Body of pancreas (tissue), 4 donors: ENCODE results near the gene SPATS2L.

Experiments
- CTCF ChIP-seq, 7 experiments: fragments of 450-650 bp in 4 of 7; fragments of 200-600 bp in 3 of 7; sonication (generic) in 3 of 7; IDR thresholded peaks; one replicate each; pipeline ENCODE4 v1.5.1; 2016 to 2019; ENCODE audit warnings: antibody characterized with exemption in 7 of 7
- POLR2A ChIP-seq, 3 donors: fragments of 450-650 bp; IDR thresholded peaks; one replicate each; pipeline ENCODE4 v1.6.1; 2016; ENCODE audit warnings: antibody characterized with exemption in 3 of 3, mild to moderate bottlenecking in 2 of 3

GRCh38 chr2:200438251-200438650, 131.8 kb downstream of the SPATS2L start:
- no peak for TF ChIP-seq CTCF (IDR thresholded peaks at IDR 0.05)
- no peak for TF ChIP-seq POLR2A (IDR thresholded peaks at IDR 0.05)
